ENCODE data around the gene PDLIM3.

PDLIM3 gene

DNA sequence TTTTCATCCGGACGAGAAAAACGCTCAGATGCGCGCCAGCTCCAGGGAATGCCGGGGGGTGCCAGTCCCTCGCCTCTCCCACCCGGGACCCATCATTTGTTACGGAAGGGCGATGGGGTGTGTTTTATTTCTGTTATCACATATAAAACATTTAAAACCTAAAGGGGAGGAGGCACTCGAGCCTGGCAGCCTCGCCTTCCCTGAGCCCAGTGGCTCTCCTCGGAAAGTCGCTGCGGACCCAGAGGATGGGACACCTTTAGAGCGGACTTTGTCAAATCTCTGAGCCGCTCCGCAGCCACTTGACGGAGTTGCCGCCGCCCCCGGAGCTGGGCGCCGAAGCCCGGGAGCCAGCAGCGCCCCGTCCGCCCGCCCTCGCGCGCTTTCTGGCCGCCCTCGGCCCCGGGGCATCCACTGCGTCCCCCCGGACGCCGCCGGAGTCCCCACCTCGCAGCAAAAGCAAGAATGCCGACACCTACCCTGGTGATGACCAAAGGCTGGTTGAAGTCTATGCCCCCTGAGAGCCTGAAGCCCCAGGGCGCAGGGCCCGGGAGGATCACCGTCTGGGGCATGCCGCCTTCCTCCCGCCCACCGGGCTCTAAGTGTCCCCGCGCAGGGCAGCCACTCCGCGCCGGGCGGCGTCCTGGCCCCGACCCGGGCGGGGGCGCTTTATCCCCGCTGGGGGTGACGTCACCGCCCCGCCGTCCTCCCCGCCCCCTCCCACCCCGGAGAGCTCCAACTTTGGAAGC lies at the start of gene PDLIM3:
TSS of gene PDLIM3 (minus strand) at position 642 of the 746 bp plus-strand sequence. CDS start at position 569, 73 bp downstream.
- Histone ChIP-seq H3K4me1 (ENCODE audit: control insufficient read depth in 2 of 2, insufficient read depth in 2 of 2, low read length in 2 of 2) (peaks cover 0 to 3% of the 10 kb centered on the region in 2 donors), H3K9me3 (ENCODE audit: control insufficient read depth in 2 of 2, low read length in 2 of 2) (no peaks in the 10 kb centered on the region), H3K4me3 (ENCODE audit: low read length in 2 of 2) (peak within 1 kb of the TSS; percentile 68 to 69), H3K27me3 (ENCODE audit: control insufficient read depth in 2 of 2, insufficient read depth in 2 of 2, low read length in 2 of 2) (peaks cover 14 to 24% of the 10 kb centered on the region in 2 donors), H3K36me3 (ENCODE audit: control insufficient read depth in 2 of 2, insufficient read depth in 2 of 2, low read length in 2 of 2) (no peaks in the 10 kb centered on the region), H3K27ac (ENCODE audit: low read depth in 2 of 2, low read length in 2 of 2) (peak within 1 kb of the TSS; percentile 71 to 77), H3K9ac (ENCODE audit: low read depth in 1 of 2, low read length in 2 of 2) (peak within 1 kb of the TSS; percentile 15 to 74)

DNA sequence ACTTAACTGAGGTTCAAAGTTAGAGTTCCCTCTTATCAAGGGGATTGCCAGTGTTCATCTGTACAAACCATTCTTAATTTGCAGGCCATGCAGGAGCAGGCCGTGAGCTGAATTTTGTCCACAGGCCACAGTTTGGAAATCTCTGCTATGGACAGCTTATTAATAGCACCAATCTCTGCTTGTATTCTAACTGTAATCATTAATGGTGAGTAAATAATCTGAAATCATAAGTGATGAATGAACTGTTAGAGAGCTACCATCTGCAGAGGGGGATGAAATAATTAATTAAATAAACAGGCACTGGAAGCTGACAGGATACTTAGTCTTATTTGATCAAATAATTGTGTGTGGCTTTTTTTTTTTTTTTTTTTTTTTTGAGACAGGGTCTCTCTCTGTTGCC lies 48.5 kb upstream of the PDLIM3 start:
- no peaks in the 10 kb centered on the region for H3K27me3 ChIP-seq (ENCODE audit: control insufficient read depth in 2 of 2, insufficient read depth in 2 of 2, low read length in 2 of 2)
- H3K4me1 ChIP-seq (ENCODE audit: control insufficient read depth in 2 of 2, insufficient read depth in 2 of 2, low read length in 2 of 2), result no peaks in the 10 kb centered on the region
- H3K36me3 ChIP-seq (ENCODE audit: control insufficient read depth in 2 of 2, insufficient read depth in 2 of 2, low read length in 2 of 2), result no peaks in the 10 kb centered on the region
- H3K9ac ChIP-seq (ENCODE audit: low read depth in 1 of 2, low read length in 2 of 2), result no peak overlapping the region
- H3K27ac ChIP-seq (ENCODE audit: low read depth in 2 of 2, low read length in 2 of 2), result no peak overlapping the region
- no peaks in the 10 kb centered on the region for H3K9me3 ChIP-seq (ENCODE audit: control insufficient read depth in 2 of 2, low read length in 2 of 2)
- H3K4me3 ChIP-seq (ENCODE audit: low read length in 2 of 2), result no peak overlapping the region

DNA sequence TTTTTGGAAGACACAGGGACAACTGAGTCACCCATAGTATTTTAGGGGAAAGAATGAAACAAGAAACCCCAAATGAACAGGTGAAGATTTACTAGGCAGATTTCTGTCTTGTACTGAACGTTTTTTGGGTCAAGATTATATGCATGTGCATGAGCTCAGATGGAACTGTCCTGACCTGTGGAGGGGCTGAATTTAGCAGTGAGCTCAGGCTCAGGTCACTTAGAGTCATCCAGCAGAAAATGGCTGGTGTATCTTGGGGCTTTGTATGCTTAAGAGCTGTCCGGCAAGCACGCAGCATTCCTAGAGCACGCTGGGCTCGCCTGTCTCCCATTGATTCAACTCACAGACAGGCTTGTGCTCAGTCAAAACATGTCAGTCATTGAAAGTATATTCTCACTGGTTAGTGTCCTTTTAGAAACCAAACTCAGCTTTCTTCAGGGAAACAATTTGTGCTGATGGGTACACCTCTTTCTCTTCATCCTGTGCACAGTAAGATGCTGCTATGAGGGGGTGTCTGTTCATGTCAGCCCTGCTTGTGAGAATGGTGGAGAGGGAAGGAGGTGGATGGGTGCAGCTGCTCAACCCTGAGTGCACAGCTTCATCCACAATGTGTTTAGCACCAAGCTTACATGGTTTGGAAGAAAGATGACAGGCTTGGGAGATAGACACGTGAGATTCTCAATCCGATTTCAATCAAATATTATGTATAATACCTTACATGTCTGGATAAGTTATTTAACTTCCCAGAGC lies 47.5 kb upstream of the PDLIM3 start:
- Histone ChIP-seq H3K36me3 (ENCODE audit: control insufficient read depth in 2 of 2, insufficient read depth in 2 of 2, low read length in 2 of 2) (no peaks in the 10 kb centered on the region), H3K27ac (ENCODE audit: low read depth in 2 of 2, low read length in 2 of 2) (no peak overlapping the region), H3K4me3 (ENCODE audit: low read length in 2 of 2) (no peak overlapping the region), H3K27me3 (ENCODE audit: control insufficient read depth in 2 of 2, insufficient read depth in 2 of 2, low read length in 2 of 2) (no peaks in the 10 kb centered on the region), H3K9me3 (ENCODE audit: control insufficient read depth in 2 of 2, low read length in 2 of 2) (no peaks in the 10 kb centered on the region), H3K4me1 (ENCODE audit: control insufficient read depth in 2 of 2, insufficient read depth in 2 of 2, low read length in 2 of 2) (no peaks in the 10 kb centered on the region), H3K9ac (ENCODE audit: low read depth in 1 of 2, low read length in 2 of 2) (no peak overlapping the region)

DNA sequence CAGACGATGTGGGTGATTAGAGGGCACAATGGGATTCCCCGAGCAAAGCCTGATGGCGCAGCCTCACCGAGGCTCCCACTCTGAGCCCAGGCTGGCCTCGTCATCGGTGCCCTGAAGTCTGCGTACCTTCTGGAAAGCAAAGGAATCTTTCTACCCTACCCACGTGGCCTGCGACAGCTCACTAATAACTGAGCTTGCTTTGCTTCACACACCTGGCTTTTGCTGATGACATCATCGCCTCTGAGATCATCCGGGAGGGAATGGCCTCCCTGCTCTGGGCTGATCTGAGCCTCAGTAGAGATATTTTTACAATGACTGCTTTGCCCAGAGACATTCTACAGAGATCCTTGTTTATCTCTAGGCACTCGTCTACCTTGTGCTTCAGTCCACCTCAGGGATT lies 45.4 kb upstream of the PDLIM3 start:
- H3K27me3 ChIP-seq (ENCODE audit: control insufficient read depth in 2 of 2, insufficient read depth in 2 of 2, low read length in 2 of 2), result no peaks in the 10 kb centered on the region
- H3K27ac ChIP-seq (ENCODE audit: low read depth in 2 of 2, low read length in 2 of 2), result no peak overlapping the region
- H3K9me3 ChIP-seq (ENCODE audit: control insufficient read depth in 2 of 2, low read length in 2 of 2), result no peaks in the 10 kb centered on the region
- no peak overlapping the region for H3K9ac ChIP-seq (ENCODE audit: low read depth in 1 of 2, low read length in 2 of 2)
- no peak overlapping the region for H3K4me3 ChIP-seq (ENCODE audit: low read length in 2 of 2)
- H3K36me3 ChIP-seq (ENCODE audit: control insufficient read depth in 2 of 2, insufficient read depth in 2 of 2, low read length in 2 of 2), result no peaks in the 10 kb centered on the region
- H3K4me1 ChIP-seq (ENCODE audit: control insufficient read depth in 2 of 2, insufficient read depth in 2 of 2, low read length in 2 of 2), result no peaks in the 10 kb centered on the region

DNA sequence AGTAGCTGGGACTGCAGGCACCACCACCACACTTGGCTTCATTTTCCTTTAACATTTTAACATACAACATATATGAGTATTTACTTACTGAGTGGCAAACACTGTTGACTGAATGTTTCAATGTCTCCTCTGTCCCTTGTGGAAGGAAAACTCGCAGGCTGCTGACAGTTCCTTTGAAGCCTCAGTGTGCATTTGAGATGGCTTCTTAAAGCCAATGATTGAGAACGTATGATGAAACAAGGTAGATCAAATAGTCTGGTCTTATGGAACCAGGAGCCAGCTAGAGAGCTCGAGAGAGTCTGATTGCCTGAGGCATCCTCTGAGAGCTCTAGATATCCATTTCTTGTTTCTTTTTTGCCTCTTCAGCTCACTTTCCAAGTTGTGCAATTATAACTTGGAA lies 43.0 kb upstream of the PDLIM3 start:
- Histone ChIP-seq H3K27me3 (ENCODE audit: control insufficient read depth in 2 of 2, insufficient read depth in 2 of 2, low read length in 2 of 2) (no peaks in the 10 kb centered on the region), H3K4me1 (ENCODE audit: control insufficient read depth in 2 of 2, insufficient read depth in 2 of 2, low read length in 2 of 2) (no peaks in the 10 kb centered on the region), H3K9me3 (ENCODE audit: control insufficient read depth in 2 of 2, low read length in 2 of 2) (no peaks in the 10 kb centered on the region), H3K4me3 (ENCODE audit: low read length in 2 of 2) (no peak overlapping the region), H3K27ac (ENCODE audit: low read depth in 2 of 2, low read length in 2 of 2) (no peak overlapping the region), H3K36me3 (ENCODE audit: control insufficient read depth in 2 of 2, insufficient read depth in 2 of 2, low read length in 2 of 2) (no peaks in the 10 kb centered on the region), H3K9ac (ENCODE audit: low read depth in 1 of 2, low read length in 2 of 2) (no peak overlapping the region)

DNA sequence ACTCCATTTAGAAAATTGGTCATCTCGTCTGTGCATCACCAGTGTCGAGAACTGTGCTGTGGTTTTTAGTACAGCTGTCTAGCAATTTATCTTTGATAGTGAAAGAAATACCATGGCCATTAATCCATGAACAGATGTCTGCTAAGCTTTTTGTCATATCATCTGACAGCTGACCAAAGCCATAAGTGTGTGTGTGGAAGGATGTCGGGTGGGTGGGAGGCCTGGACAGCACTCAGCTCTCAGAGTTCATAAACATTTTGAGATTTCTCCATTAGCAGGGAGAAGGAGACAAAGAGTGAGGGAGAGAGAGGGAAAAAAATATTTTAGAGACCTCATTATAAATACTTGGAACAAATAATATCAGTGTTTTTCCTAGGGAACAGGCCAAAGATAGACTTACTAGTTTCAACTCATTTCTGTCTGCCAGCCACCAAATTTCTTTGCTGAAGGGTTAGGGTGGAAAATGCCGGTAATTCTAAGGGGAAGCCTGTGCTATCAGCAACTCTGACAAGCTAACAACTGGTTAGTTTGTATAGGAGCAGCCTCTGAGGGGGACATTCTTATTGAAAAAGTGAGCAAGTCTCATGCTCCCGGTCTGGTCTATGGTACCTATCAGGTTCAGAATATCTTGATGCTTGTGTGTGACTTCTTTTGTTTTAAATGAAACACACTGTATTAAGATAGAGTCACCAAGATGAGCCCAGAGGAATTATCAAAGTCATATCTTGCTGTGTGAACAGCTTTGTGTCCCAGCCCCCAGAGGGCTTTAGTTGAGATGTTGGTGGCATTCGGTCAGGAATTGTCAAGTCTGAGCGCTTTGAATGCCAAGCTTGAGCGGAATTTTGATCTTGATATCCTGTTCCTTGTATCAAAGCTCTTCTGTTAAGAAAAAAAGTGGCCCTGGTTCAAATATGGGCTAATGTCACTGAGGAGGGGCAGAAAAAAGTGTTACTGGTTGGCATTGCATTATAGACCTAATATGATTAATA lies 41.9 kb upstream of the PDLIM3 start:
- no peak overlapping the region for H3K9ac ChIP-seq (ENCODE audit: low read depth in 1 of 2, low read length in 2 of 2)
- H3K4me3 ChIP-seq (ENCODE audit: low read length in 2 of 2), result no peak overlapping the region
- H3K36me3 ChIP-seq (ENCODE audit: control insufficient read depth in 2 of 2, insufficient read depth in 2 of 2, low read length in 2 of 2), result no peaks in the 10 kb centered on the region
- H3K27ac ChIP-seq (ENCODE audit: low read depth in 2 of 2, low read length in 2 of 2), result peak overlapping the region; percentile 37 to 52
- H3K27me3 ChIP-seq (ENCODE audit: control insufficient read depth in 2 of 2, insufficient read depth in 2 of 2, low read length in 2 of 2), result no peaks in the 10 kb centered on the region
- H3K9me3 ChIP-seq (ENCODE audit: control insufficient read depth in 2 of 2, low read length in 2 of 2), result no peaks in the 10 kb centered on the region
- H3K4me1 ChIP-seq (ENCODE audit: control insufficient read depth in 2 of 2, insufficient read depth in 2 of 2, low read length in 2 of 2), result no peaks in the 10 kb centered on the region

DNA sequence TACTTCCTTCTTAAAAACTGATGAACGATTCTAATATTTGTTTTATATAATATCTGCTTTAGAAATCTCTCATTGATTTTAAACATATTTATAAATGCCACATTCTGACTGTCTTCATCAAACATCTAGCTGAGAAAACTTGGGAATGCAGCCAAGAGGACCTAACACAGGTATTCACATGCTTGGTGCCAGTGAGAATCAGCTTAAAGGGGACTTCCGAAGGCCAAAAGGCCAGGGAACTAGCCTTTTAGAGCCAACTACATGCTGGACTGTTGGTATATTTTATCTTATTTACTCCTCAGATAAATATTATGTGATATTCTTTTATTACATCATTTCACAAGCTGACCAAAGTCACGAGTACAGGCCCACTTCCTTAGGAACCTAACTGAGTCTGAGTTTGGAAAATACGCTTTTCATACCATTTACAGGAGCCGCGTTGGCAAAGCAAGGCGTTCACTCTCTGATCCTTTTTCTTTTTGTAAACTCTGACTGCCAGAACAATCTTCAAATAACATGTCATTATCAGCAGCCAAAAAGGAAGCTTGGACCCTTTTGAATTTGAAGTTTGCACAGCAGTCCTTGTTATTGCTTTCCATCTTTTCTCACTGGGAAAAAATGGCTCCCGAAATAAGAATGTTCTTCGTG lies 41.1 kb upstream of the PDLIM3 start:
- Histone ChIP-seq H3K36me3 (ENCODE audit: control insufficient read depth in 2 of 2, insufficient read depth in 2 of 2, low read length in 2 of 2) (no peaks in the 10 kb centered on the region), H3K9me3 (ENCODE audit: control insufficient read depth in 2 of 2, low read length in 2 of 2) (no peaks in the 10 kb centered on the region), H3K27ac (ENCODE audit: low read depth in 2 of 2, low read length in 2 of 2) (peak overlapping the region; percentile 35 to 52), H3K27me3 (ENCODE audit: control insufficient read depth in 2 of 2, insufficient read depth in 2 of 2, low read length in 2 of 2) (no peaks in the 10 kb centered on the region), H3K9ac (ENCODE audit: low read depth in 1 of 2, low read length in 2 of 2) (no peak overlapping the region), H3K4me1 (ENCODE audit: control insufficient read depth in 2 of 2, insufficient read depth in 2 of 2, low read length in 2 of 2) (no peaks in the 10 kb centered on the region), H3K4me3 (ENCODE audit: low read length in 2 of 2) (no peak overlapping the region)

- Histone ChIP-seq H3K9ac (ENCODE audit: low read depth in 1 of 2, low read length in 2 of 2) (no peak overlapping the region), H3K9me3 (ENCODE audit: control insufficient read depth in 2 of 2, low read length in 2 of 2) (no peaks in the 10 kb centered on the region), H3K27ac (ENCODE audit: low read depth in 2 of 2, low read length in 2 of 2) (no peak overlapping the region), H3K27me3 (ENCODE audit: control insufficient read depth in 2 of 2, insufficient read depth in 2 of 2, low read length in 2 of 2) (no peaks in the 10 kb centered on the region), H3K36me3 (ENCODE audit: control insufficient read depth in 2 of 2, insufficient read depth in 2 of 2, low read length in 2 of 2) (no peaks in the 10 kb centered on the region), H3K4me3 (ENCODE audit: low read length in 2 of 2) (no peak overlapping the region), H3K4me1 (ENCODE audit: control insufficient read depth in 2 of 2, insufficient read depth in 2 of 2, low read length in 2 of 2) (no peaks in the 10 kb centered on the region)
Observed at GRCh38 chr4:185573651-185574199, 38.4 kb upstream of the PDLIM3 start.

DNA sequence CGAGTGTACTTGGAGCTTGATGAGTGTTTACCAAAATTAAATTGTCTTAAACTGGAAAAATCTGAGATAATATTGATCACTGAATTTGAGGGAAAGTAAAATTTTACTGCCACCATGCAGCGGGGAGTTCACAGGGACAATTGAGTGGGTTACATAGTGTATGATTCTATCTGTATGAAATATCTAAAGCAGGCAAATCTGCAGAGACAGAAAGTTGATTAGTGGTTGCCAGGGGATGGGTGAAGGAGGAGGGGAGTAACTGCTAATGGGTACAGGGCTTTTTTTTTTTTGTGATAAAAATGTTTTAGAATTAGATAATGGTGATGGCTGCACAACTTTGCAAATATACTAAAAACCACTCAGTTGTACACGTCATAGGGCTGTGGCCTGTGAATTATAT lies 35.4 kb upstream of the PDLIM3 start:
- no peak overlapping the region for H3K27ac ChIP-seq (ENCODE audit: low read depth in 2 of 2, low read length in 2 of 2)

More for the DNA sequence above, 35.4 kb upstream of the PDLIM3 start:
- Histone ChIP-seq H3K4me3 (ENCODE audit: low read length in 2 of 2) (no peak overlapping the region), H3K36me3 (ENCODE audit: control insufficient read depth in 2 of 2, insufficient read depth in 2 of 2, low read length in 2 of 2) (no peaks in the 10 kb centered on the region), H3K9me3 (ENCODE audit: control insufficient read depth in 2 of 2, low read length in 2 of 2) (no peaks in the 10 kb centered on the region), H3K4me1 (ENCODE audit: control insufficient read depth in 2 of 2, insufficient read depth in 2 of 2, low read length in 2 of 2) (peaks cover 0 to 3% of the 10 kb centered on the region in 2 donors), H3K9ac (ENCODE audit: low read depth in 1 of 2, low read length in 2 of 2) (no peak overlapping the region), H3K27me3 (ENCODE audit: control insufficient read depth in 2 of 2, insufficient read depth in 2 of 2, low read length in 2 of 2) (no peaks in the 10 kb centered on the region)

Data from mucosa of rectum (tissue), 2 donors.